Fibroblast of skin of left biceps (primary cell): ENCODE measurements around the gene SIGLEC12.
"Not testable (repeated sequence)": the region's sequence is repeated elsewhere in the genome, so short reads cannot be mapped to it uniquely, and the experiment has no call there.

Source experiments
- DNase-seq, 2 experiments: peaks; one replicate each; pipeline ENCODE4 v3.0.0-alpha.2; 2013; ENCODE audit warnings: low read depth in 2 of 2

Gene SIGLEC12

DNA sequence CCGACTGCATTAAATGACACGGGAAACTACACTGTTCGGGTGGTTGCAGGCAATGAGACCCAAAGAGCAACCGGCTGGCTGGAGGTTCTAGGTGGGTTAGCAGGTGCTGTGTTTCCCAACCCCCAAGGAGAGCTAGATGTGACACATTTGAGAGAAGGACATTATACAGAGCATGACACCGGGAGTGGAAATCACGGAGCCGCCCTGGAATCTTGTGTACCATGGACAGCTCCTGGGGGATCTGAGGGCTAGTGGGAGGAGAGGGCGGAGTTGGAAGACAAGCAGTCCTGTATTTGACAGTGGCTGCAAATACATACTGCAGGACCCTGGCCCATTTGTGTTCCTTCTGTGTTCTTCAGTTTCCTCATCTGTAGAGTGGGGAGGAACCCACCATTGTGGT, 21.0 kb downstream of the SIGLEC12 start:
- no peak for DNase-seq

DNA sequence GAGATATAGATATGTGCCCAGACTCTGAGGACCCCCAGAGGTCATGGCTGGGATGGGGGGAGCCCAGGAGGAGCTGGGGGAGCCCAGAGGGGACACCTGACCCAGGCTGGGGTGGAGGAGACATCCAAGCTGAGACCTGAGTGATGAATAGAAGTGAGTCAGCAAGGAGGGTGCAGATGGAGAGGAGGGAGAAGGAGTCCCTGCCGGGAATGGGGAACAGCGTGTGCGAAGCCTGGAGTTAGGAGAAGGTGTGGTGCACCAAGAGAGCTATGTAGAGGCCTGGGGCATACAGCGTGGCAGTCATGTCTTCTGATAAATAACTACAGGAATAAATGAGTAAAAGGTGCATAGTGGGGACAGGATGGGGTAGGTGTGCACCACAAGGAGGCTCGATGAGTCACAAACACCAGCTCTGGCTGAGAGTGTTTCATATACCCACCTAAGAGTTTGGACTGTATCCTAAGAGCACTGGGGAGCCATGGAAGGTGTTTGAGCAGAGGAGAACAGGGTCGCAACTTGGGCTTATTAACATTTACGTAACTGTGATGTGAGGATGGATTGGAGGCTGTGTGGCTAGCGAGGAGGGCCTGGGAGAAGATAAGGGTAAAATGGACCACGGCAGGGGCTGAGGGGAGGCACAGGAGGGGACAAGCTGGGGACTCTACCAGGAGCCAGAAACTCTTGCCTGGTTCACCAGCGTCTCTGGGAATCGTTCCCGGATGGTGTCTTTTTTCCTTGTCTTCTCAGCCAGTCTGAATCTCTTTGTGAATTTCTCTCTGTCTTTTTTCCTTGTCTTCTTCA, 21.9 kb downstream of the SIGLEC12 start:
- DNase-seq, result no peak

DNA sequence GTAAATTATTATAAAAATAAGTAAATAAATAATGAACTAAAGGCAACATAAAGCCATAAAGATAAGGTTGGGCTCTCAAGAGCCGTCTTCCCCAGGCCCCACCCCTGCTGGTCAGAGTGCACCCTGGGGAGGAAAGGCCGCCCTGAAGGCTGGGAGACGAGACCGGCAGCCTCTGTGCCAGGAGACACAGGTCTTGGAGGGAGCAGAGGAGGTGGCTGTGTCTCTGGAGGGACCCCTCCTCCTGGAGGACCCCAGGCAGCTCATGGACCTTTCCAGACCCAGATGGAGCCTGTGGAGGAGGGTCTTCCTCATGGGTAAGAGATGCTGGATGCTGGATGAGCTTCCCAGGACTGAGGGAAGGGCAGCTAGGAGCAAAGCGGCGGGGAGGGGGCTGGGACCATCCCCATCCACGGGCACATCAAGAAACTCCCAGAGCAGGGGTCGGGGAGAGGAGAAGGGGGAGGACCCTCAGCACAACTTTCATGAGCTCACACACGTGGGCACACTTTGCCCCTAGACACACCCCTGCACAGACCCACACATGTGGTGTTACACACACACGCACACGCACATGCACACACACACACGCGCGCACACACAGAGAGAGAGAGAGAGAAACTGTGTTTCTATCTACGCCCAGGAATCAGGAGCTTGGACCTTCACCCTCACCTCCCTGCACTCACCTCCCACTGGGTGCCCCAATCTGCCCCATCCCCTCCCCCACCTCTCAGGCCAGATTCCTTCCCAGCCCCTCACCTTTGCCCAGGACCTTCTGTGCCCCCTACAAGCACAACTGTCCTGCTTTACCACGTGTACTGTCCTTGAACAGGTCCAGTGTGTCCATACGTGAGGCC, 23.0 kb downstream of the SIGLEC12 start, which contains the start of gene CEACAM18:
CEACAM18 (plus strand) TSS at position 159 of the 854 bp plus-strand sequence.
- DNase-seq, result no peak

DNA sequence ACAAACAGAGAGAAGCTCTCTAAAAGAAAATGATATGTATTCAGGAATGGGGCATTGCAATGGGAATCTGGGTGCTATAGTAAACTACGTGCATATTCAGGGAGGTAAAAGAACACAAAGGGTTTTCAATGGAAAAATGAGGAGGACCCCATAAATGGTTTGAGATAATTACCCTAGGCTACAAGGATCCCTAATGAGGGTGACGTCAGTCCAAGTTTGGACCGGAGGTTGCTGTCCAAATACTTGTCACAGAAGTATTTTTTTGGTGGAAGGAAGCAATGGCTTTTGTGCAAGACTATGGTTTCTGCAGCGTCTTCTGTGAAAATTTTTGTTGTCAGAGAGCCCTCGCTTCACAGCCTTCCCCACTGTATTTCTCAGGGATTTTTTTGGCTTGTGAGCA, 24.3 kb downstream of the SIGLEC12 start:
- DNase-seq, result no peak

DNA sequence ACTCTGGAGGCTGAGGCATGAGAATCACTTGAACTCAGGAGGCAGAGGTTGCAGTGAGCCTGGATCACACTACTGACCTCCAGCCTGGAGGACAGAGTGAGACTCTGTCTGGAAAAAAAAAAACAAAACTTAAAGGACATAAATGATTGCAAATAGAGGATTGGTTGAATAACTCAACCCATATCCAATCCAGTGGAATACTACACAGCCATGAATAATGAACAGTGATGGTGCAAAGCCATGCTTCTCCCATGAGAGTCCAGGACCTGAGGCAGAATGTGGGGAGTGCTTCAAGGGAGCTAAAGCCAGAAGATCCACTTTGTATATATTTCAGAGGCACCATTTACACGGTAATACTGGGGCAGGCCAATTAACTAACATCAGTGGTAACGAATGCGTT, 25.4 kb downstream of the SIGLEC12 start:
- no peak for DNase-seq

DNA sequence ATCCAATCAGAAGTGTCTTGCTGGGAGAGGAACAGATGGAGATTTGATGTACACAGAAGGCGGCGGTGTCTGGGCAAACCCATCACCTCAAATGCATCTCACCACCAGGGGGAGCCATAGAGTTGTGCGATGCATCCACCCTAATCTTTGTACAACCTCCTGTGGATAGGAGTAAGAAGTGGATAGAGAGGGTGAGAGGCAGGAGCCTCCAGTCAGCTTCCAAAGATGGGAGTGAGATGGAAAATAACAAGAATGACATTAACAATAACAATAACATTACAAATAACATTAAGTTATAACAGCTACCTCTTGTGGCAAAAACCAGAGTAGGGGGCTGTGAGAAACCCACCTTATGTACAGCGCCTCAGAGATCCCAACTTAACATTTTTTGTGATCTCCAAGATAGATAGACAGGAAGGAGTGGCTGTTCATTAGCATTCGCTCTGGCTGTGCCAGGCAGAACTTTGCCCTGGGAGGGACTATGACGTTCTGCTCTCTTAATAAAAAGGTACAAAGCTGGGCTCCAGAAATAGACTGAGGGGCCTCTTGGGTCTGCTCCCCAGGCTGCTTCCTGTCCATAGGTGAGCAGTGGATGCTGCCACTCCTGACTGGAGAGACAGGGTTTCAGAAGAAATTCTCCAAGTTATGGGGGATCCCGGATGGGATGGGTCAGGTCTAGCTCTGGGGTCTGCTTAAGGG, 28.4 kb downstream of the SIGLEC12 start:
- DNase-seq, result peak; percentile 4 to 8

DNA sequence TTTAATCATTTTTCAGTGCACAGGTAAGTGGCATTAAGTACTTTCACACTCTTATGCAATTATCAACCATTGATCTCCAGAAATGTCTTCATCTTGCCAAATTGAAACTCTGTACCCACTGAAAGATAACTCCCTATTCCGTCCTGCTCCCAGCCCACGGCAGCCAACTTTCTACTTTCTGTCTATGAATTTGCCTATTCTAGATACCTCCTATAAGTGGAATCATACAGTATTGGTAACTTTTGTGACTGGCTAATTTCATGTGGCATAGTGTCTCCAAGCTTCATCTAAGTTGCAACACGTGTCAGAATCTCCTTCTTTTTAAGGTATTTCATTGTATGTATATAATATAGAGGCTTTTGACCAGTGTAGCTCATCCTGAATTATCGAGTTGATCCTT, 29.0 kb downstream of the SIGLEC12 start:
- DNase-seq, result no peak

DNA sequence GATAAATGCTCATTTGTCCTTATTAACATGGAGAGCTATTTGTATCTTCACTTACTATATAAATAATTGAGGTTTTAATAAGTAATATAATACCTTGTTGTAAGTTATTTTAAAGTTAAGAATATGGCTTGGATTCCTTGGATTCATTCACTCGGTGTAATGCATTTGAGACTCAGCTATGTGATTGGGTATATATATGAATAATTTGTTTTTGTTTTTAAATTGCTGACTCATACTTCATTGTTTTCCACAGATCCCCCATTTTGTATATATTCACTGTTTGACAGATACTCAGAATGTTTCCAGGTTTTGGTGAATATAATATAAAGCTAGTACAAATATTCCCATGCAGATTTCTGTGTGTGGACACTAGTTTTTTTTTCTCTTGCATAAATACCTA, 30.1 kb downstream of the SIGLEC12 start:
- DNase-seq, result no peak

DNA sequence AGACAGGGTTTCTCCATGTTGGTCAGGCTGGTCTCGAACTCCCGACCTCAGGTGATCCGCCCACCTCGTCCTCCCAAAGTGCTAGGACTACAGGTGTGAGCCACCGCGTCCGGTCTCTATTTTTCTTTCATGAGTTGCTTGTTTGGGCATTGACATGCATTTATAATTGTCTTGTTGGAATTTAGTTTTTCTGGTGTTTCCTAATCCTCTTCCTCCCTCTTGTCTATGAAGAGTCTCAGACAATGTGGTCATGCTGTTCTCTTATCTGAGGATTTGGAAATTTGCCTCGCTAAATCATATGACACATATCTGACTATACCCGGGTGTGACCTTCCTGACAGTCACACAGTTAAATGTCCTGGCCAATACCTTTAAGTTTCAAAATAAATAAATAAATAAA, 30.6 kb downstream of the SIGLEC12 start:
- DNase-seq, result no peak

DNA sequence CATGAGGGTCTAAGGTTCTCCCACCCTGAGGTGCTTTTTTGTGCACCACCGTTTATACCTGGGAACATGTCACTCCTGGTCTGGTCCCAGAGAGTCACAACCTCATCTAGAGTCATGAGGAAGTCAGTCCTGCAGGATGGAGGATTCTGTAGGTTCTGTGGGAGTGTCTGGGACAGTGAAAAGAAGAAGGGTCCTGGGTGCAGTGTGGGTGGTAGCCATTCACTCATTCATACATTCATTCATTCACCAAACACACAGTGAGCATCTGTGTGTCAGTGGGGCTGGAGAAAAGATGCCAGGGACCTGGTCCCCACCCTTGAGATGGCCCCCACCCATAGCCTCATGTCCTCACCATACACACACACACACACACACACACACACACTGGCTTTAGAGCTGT, 32.0 kb downstream of the SIGLEC12 start:
- no peak for DNase-seq

DNA sequence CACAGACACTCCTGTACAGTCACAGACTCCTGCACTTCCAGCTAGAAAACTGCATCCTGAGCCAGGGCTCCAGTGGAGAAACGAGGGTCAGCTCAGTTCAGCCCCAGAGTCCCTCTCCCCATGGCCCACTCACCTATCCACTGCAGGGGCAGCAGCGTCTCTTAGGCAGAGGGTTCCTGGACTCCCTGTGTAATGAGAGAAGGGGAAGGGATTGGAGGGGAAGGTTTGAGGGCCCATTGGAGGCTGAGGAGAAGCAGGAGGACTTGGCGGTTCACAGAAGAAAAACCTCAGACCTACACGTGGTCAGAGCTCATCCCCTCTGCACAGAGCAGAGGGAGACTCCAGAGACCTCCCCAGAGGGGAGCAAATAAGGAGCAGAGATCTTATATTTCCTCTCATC, 32.4 kb downstream of the SIGLEC12 start:
- DNase-seq, result no peak

DNA sequence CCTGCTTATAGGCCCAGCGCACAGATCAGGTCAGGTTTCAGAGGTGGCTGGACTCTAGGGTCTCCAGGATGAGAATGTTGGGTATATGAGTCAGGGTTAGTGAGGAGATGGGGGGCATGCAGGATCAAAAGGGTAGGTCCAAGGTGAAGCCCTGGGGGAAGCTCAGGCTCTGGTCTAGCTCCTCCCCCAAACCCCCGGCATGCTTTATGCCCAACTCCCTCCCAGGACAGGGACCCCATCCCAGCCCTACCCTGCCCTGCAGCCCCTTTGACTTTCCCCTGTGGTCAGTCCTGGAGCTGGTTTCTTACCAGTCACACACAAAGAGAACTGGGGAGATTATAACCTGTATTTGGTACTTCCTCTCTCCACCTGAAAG, 33.1 kb downstream of the SIGLEC12 start:
- DNase-seq, result no peak

DNA sequence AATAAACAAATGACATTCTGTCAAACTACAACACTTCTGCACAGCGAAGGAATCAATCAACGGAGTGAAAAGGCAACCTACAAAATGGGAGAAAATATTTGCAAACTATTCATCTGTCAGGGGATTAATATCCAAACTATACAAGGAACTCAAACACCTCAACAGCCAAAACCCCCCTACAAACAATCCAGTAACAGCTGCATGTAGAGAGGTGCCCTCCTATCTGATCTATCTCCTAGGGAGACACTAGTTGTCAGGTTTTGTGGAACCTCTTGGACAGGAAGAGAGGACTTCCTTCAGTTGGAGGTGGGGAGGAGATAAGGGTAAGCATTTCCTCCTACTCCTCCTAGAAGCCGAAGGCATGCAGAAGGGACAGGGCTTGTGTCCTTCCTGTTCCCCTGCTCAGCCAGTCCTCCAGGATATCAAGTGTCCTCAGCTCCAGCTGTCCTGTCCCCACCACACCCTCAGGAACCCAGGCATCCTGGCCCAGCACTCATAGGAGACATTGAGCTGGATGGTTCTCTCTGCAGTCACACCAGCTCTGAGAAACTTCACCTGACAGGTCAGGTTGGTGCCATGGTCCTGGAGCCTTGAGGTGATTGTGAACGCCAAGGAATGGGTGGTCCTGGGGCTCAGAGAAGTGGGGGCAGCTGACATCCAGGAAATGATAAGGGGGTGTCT, 33.6 kb downstream of the SIGLEC12 start:
- no peak for DNase-seq

DNA sequence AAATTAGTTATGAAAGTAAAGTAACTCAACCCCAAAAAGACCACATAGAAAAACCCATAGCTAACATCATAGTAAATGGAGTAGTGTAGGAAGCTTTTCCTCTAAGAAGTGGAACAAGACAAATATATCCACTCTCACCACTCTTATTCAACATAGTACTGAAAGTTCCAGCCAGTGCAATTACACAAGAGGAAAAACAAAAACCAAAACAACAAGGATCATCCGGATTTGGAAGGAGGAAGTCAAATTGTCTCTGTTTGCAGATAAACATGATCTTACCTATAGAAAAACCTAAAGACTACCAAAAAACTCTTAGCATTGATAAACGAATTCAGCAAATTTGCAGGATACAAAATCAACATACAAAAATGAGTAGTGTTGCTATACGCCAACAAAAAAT, 34.9 kb downstream of the SIGLEC12 start:
- no peak for DNase-seq

DNA sequence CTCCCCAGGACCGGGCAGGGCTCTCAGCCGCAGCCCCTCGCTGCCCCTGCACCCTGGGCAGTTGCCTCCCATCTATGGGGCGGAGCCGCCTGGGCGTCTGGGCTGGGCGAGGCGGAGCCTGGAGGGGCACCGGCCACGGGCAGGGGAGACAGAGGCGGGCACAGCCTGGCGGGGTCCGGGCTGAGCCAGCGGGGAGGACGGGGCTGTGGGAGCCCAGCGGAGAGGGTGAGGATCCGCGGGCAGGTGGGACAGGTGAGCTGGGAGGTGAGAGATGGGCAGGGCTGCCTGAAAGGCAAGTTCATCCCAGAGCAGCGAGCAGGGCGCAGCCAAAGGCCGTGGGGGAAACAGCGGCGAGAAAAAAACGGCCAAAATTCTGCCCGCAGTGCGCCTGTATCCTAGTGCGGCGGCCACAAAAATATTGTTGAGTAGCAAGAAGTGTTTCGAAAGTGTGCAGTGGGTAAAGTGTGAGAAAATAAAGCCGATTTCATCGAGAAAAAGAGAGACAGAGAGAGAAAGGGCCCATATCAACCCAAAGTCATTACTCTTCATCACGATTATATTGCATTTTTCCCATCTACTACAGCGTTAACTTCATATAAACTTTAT, 37.5 kb downstream of the SIGLEC12 start:
- DNase-seq, result not testable (repeated sequence)

DNA sequence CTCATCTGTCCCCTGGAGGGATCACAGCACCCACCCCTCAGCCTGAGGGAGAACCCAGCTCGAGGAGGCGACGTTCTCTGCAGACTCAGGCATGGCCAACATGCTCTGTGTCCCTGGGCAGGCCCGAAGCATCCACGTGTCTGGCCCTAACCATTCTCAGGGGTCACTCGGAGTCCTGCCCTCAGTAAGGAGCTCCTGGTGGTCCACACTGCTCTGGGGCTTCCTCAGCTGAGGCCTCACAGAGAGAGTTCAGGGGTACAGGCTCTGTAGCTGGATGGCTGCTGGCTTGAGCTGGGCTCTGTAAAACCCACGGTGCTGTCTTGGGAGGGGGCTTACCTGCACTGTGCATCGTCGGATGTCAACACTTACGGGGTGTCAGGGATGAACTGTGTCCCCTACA, 38.9 kb downstream of the SIGLEC12 start:
- no peak for DNase-seq

DNA sequence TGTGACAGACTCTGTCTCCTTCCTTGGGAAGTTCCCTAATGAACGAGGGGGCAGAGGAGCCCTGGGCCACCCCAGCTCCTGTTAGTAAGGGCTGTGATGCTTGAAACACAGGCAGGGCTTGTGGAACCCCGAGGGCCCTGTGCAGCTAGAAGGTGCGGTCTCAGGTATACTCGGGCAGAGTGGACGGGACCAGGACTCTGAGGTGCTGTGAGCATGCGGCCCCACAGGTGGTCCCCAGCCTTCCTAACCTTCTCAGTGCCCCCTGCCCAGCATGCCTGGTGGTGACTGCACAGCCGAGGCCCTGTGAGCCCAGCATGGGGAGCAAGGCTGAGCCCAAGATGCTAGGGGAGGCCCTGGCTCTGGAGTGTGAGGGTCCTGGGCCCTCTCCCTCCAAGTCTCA, 39.3 kb downstream of the SIGLEC12 start:
- DNase-seq, result no peak

DNA sequence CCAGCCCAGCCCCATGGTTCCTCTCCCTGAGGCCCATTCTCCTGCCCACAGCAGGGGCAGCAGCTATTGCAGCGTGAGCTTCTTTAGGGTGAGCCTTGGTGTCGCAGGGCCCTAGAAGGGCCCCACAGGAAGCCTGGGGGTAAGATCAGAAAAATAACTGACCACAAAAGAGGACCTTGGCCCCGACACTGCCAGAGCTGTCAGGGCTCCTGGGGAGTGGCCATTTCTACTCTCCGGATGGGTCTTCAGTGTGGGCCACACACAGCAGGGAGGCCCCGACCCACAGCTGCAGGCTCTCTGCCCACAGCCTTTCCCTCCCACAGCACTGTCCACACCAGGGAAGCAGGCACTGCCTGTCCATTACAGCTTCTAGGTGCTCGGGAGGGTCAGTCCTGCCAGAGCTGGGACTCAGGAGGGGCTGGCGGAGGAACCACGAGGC, 39.9 kb downstream of the SIGLEC12 start:
- DNase-seq, result no peak

DNA sequence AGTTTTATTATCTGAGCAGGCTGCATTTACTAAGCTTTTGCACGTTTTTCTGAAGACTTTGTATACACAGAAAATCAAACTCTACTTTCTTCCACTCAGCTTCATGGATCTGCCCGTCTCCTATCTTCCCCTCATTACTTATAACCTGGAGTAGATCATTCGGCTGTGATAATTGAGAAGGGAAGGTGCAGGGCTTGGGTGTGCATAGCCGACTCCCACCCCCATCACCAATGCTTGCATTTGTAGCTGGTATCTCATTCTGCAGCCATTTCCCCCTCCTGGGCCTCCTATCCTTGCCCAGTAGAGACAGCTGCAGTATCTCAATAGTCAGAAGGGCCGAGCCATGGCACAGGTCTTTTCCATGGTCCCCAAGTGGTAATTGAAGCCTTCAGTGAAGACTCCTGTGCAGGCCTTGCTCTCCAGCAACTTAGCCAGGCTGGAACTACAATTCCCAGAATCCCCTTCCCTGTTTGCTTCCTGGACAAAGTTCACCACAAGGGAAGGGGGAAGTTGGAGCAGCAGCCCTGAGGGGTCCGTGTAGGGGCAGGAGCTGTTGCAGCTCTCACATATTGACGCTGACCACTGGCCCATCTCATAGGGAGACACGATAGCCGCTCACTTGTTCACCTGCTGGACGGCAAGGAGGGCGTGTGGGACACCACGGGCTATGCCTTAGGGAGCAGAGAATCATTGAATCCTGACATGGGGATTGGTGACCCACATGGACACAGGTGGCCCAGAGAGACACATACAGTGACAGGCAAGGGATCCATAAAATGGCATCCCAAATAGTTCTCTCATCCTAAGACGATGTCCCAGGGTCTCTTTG, 41.2 kb downstream of the SIGLEC12 start:
- no peak for DNase-seq

DNA sequence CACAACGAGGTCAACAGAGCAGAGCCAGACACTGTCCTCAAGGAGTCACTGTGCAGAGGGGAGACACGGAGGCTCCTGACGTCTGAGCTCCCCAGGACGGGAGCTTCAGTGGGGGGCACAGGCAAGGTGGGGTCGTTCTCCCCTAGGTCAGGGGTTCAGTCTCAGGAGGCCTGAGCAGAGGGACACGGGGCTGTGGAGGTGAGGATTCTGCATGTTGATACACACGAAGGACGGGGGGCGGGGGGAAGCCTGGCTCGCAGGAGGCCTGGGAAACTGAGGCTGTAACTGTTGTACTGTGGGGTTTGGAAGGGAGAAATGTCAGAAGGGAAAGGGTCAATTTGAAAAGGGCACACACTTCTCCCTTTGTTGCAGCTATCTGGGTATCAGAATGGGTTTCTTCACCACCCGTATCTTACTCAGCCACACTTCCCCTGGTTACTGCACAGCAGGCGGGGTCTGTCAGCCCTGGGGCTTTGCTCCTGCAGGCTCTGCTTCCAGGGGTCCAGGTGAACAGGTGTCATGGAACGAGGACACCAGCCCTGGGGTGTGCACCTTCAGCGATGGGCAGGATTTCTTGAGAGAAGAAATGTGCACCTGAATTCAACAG, 42.6 kb downstream of the SIGLEC12 start:
- DNase-seq, result no peak
